GM18909 (cell line): Measurements from ENCODE around the gene NLGN1.
"Not testable (repeated sequence)": the region's sequence is repeated elsewhere in the genome, so short reads cannot be mapped to it uniquely, and the experiment has no call there.

Experiments
- ATAC-seq: cut with Tn5 transposase; IDR thresholded peaks from one replicate; pipeline ENCODE4 v1.9.1; 2021; ENCODE audit warnings: mild to moderate bottlenecking; ENCODE audit not compliant: unreplicated experiment, poor library complexity

The NLGN1 gene

GRCh38 chr3:173397161-173398110 lies at the start of gene NLGN1:
Gene NLGN1, plus strand, starts transcription at chr3:173397744.
- ATAC-seq, result no peak

- no peak for ATAC-seq
These were observed 45.7 kb upstream of the NLGN1 start for GRCh38 chr3:173351886-173352285.

GRCh38 chr3:173353137-173353536 lies 44.4 kb upstream of the NLGN1 start:
- not testable (repeated sequence) for ATAC-seq

GRCh38 chr3:173354124-173354523 lies 43.4 kb upstream of the NLGN1 start:
- no peak for ATAC-seq

- no peak for ATAC-seq
These were observed 25.6 kb upstream of the NLGN1 start for GRCh38 chr3:173371848-173372487.

- ATAC-seq, result no peak
These were observed 16.9 kb upstream of the NLGN1 start for GRCh38 chr3:173380681-173381080.

GRCh38 chr3:173381936-173382335 lies 15.6 kb upstream of the NLGN1 start:
- ATAC-seq, result not testable (repeated sequence)

- ATAC-seq, result peak; percentile 56
These were observed 2.5 kb upstream of the NLGN1 start for GRCh38 chr3:173395073-173395411.

GRCh38 chr3:173395412-173396181 lies 1.9 kb upstream of the NLGN1 start:
- ATAC-seq, result peak; percentile 98

- no peak for ATAC-seq
These were observed 1.1 kb upstream of the NLGN1 start for GRCh38 chr3:173396191-173397041.

- no peak for ATAC-seq
These were observed 551 bp downstream of the NLGN1 start for GRCh38 chr3:173398111-173398479.

- ATAC-seq, result no peak
These were observed 1.5 kb downstream of the NLGN1 start for GRCh38 chr3:173399044-173399443.

- no peak for ATAC-seq
These were observed 3.8 kb downstream of the NLGN1 start for GRCh38 chr3:173401369-173401768.

GRCh38 chr3:173402656-173403055 lies 5.1 kb downstream of the NLGN1 start:
- no peak for ATAC-seq

GRCh38 chr3:173403376-173403775 lies 5.8 kb downstream of the NLGN1 start:
- ATAC-seq, result no peak

- ATAC-seq, result no peak
These were observed 6.6 kb downstream of the NLGN1 start for GRCh38 chr3:173404156-173404555.

GRCh38 chr3:173410436-173410835 lies 12.9 kb downstream of the NLGN1 start:
- ATAC-seq, result no peak

GRCh38 chr3:173410849-173411248 lies 13.3 kb downstream of the NLGN1 start:
- no peak for ATAC-seq

- ATAC-seq, result peak; percentile 46
These were observed 13.9 kb downstream of the NLGN1 start for GRCh38 chr3:173411375-173411973.

- no peak for ATAC-seq
These were observed 18.5 kb downstream of the NLGN1 start for GRCh38 chr3:173416070-173416469.
